Neural cell (in vitro differentiated cells): ENCODE results near the gene SHISAL1.

ENCODE experiments used
- EP300 ChIP-seq: fragments of 450-650 bp; conservative IDR thresholded peaks from 2 replicates; pipeline ENCODE4 v1.6.1; 2014; ENCODE audit warnings: antibody characterized with exemption, mild to moderate bottlenecking, moderate library complexity; ENCODE audit not compliant: poor library complexity, severe bottlenecking
- EZH2 ChIP-seq: fragments of 200-600, 300-800 bp; shearing (Covaris generic), sonication (generic); IDR thresholded peaks from 2 replicates; pipeline ENCODE4 v1.6.1; 2014; ENCODE audit warnings: antibody characterized with exemption, low read length, borderline replicate concordance, mild to moderate bottlenecking; ENCODE audit not compliant: insufficient read depth, poor library complexity, severe bottlenecking
- MXI1 ChIP-seq: fragments of 450-650 bp; conservative IDR thresholded peaks from 2 replicates; pipeline ENCODE4 v1.6.1; 2014; ENCODE audit warnings: antibody characterized with exemption, mild to moderate bottlenecking; ENCODE audit not compliant: poor library complexity, severe bottlenecking
- POLR2AphosphoS5 ChIP-seq: IDR thresholded peaks from 2 replicates; pipeline ENCODE4 v1.6.1; 2012
- RAD21 ChIP-seq: fragments of 450-650 bp; conservative IDR thresholded peaks from 2 replicates; pipeline ENCODE4 v1.6.1; 2014; ENCODE audit warnings: antibody characterized with exemption, mild to moderate bottlenecking, moderate library complexity
- SMC3 ChIP-seq: fragments of 450-650 bp; conservative IDR thresholded peaks from 2 replicates; pipeline ENCODE4 v1.6.1; 2014; ENCODE audit warnings: antibody characterized with exemption, mild to moderate bottlenecking, moderate library complexity; ENCODE audit not compliant: poor library complexity
- TAF1 ChIP-seq: IDR thresholded peaks from 2 replicates; pipeline ENCODE4 v1.6.1; 2012; ENCODE audit warnings: low read depth
- TF ChIP-seq, protein P1 (sequence below): fragments of 450-650 bp; IDR thresholded peaks from 2 replicates; pipeline ENCODE4 v1.5.1; 2014; ENCODE audit warnings: antibody characterized with exemption, mild to moderate bottlenecking, moderate library complexity; ENCODE audit not compliant: poor library complexity, severe bottlenecking
- TF ChIP-seq, protein P2 (sequence below): IDR thresholded peaks from 2 replicates; pipeline ENCODE4 v1.6.1; 2012; ENCODE audit warnings: borderline replicate concordance

DNA sequence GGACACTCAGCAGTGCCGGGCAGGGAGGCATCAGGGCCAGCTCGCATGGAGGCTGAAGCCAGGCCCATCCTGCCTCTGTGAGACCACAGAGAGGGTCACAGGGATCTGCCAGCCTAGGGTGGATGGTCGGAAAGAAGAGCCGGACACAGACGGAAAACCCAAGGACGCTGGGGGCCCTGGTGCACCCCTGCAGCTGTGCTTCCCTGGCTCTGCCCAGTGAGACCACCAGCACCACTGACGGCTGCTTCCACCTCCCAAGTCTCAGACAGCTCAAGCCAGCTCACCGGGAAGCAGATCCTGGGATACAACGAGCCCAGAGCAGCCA is 42.2 kb downstream of the SHISAL1 start:
- TF ChIP-seq, protein P1, sequence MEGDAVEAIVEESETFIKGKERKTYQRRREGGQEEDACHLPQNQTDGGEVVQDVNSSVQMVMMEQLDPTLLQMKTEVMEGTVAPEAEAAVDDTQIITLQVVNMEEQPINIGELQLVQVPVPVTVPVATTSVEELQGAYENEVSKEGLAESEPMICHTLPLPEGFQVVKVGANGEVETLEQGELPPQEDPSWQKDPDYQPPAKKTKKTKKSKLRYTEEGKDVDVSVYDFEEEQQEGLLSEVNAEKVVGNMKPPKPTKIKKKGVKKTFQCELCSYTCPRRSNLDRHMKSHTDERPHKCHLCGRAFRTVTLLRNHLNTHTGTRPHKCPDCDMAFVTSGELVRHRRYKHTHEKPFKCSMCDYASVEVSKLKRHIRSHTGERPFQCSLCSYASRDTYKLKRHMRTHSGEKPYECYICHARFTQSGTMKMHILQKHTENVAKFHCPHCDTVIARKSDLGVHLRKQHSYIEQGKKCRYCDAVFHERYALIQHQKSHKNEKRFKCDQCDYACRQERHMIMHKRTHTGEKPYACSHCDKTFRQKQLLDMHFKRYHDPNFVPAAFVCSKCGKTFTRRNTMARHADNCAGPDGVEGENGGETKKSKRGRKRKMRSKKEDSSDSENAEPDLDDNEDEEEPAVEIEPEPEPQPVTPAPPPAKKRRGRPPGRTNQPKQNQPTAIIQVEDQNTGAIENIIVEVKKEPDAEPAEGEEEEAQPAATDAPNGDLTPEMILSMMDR: no peak
- TF ChIP-seq EP300: no peak
- TF ChIP-seq POLR2AphosphoS5: no peak
- no peak for TF ChIP-seq EZH2
- no peak for TF ChIP-seq TAF1
- TF ChIP-seq, protein P2, sequence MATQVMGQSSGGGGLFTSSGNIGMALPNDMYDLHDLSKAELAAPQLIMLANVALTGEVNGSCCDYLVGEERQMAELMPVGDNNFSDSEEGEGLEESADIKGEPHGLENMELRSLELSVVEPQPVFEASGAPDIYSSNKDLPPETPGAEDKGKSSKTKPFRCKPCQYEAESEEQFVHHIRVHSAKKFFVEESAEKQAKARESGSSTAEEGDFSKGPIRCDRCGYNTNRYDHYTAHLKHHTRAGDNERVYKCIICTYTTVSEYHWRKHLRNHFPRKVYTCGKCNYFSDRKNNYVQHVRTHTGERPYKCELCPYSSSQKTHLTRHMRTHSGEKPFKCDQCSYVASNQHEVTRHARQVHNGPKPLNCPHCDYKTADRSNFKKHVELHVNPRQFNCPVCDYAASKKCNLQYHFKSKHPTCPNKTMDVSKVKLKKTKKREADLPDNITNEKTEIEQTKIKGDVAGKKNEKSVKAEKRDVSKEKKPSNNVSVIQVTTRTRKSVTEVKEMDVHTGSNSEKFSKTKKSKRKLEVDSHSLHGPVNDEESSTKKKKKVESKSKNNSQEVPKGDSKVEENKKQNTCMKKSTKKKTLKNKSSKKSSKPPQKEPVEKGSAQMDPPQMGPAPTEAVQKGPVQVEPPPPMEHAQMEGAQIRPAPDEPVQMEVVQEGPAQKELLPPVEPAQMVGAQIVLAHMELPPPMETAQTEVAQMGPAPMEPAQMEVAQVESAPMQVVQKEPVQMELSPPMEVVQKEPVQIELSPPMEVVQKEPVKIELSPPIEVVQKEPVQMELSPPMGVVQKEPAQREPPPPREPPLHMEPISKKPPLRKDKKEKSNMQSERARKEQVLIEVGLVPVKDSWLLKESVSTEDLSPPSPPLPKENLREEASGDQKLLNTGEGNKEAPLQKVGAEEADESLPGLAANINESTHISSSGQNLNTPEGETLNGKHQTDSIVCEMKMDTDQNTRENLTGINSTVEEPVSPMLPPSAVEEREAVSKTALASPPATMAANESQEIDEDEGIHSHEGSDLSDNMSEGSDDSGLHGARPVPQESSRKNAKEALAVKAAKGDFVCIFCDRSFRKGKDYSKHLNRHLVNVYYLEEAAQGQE: no peak
- TF ChIP-seq RAD21: no peak
- no peak for TF ChIP-seq MXI1
- no peak for TF ChIP-seq SMC3
